GM21529 (cell line): Measurements from ENCODE around the gene PDE4DIP.
"Not testable (repeated sequence)": the region's sequence is repeated elsewhere in the genome, so short reads cannot be mapped to it uniquely, and the experiment has no call there.

Experiments used
- ATAC-seq: cut with Tn5 transposase; IDR thresholded peaks from one replicate; pipeline ENCODE4 v1.9.1; 2021; ENCODE audit not compliant: unreplicated experiment

PDE4DIP gene

DNA sequence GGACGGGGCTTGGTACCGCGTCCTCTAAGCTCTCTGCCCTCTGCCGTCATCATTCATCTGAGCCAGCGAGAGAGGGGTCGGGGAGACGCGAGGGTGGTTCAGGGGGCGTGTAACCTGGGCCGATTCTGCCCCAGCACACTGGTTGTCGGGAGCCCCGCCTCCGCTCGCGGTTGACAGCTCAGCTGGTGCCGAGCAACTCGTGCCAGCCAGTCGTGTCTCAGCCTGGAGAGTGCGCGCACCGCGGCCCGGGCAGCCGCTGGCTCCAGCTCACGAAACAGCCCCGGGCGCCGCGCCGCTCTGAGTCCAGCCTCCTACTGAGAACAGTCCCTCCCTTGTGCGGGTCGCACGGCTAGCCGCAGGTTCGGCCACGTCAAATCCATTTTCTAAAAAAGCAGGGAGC, at the start of gene PDE4DIP:
PDE4DIP (plus strand) TSS at position 209 of the 400 bp plus-strand sequence. CDS start 347 bp downstream, outside the sequence.
- not testable (repeated sequence) for ATAC-seq

DNA sequence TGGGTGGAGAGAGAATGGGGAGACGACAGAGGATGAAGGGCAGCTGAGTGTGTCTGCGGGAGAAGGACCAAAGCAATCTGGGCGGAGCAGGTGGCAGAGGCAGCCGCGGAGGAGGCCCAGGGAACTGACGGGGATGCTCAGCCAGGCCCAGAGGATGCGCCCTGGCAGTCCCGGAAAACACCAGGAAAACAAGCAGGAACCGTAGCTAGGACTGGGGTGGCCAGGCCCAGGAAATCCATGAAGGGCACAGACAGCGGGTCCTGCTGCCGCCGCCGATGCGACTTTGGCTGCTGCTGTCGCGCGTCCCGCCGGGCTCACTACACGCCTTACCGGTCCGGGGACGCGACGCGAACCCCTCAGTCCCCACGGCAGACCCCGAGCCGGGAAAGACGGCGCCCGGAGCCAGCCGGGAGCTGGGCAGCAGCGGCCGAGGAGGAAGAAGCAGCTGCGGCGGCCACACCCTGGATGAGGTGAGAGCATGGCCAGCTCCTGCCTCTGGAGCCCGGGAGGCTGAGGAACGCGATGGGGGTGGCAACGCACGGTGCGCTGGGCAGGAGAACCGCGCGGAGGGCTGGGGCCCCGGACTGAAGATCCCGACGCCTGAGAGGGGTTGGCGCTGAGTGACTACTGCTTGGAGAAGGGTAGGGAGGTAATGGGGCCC, 35.8 kb upstream of the PDE4DIP start:
- not testable (repeated sequence) for ATAC-seq

GRCh38 chr1:148808929-148809283, 35.3 kb upstream of the PDE4DIP start:
- not testable (repeated sequence) for ATAC-seq

DNA sequence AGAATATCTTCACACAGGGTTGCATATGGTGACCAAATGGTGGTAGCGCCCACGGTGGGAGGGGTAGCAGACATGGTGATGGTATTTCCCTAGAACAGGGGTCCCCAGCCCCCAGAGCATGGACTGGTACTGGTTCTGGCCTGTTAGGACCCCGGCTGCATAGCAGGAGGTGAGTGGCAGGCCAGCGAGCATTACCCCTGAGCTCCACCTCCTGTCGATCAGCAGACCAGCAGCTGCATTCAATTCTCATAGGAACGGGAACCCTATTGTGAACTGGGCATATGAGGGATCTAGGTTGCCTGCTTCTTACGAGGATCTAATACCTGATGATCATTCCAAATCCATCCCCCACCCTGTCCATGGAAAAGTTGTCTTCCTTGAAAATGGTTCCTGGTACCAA, 22.0 kb upstream of the PDE4DIP start:
- ATAC-seq, result not testable (repeated sequence)

DNA sequence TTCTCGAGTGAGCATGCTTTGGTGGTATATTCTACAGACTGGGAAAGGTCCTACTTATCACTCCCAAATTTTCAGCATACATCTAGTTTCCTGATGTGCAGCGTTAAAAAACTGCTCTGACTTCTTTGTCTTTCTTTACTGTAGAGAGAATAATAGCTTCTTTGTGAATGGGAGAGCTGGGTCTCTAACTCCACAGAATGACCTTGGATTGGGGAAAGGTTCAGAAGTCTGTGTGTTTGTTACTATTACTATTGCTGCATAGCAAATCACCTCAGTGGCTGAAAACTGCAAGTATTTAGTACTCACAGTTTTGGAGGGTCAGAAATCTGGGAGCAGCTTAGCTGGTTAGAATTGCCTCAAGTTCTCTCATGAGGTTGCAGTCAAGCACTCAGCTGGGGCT, 20.4 kb upstream of the PDE4DIP start:
- ATAC-seq, result not testable (repeated sequence)

GRCh38 chr1:148825029-148825428, 19.2 kb upstream of the PDE4DIP start:
- ATAC-seq, result not testable (repeated sequence)

GRCh38 chr1:148828531-148828930, 15.7 kb upstream of the PDE4DIP start:
- ATAC-seq, result not testable (repeated sequence)

GRCh38 chr1:148828962-148829361, 15.3 kb upstream of the PDE4DIP start:
- not testable (repeated sequence) for ATAC-seq

DNA sequence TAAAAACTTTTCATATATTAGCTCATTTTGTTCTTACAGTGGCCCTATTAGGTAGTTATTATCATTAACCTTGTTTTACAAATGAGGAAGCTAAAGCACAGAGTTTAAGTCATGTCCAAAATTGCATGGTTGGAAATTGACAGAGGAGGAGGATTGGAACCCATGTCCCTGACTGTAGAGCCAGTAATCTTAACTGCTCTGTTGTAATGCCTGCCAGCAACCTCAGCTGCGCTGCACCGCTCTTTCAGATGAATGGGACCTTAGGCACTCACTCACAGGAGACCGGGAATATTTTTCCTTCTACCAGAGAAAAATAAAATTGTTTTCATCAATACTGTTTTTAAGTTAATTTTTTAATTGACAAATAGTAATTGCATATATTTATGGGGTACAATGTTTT, 14.9 kb upstream of the PDE4DIP start:
- ATAC-seq, result not testable (repeated sequence)

GRCh38 chr1:148841262-148841661, 3.0 kb upstream of the PDE4DIP start:
- ATAC-seq, result not testable (repeated sequence)

- ATAC-seq, result not testable (repeated sequence)
These were observed 423 bp downstream of the PDE4DIP start for GRCh38 chr1:148844651-148845050.

GRCh38 chr1:148845068-148845467, 840 bp downstream of the PDE4DIP start:
- not testable (repeated sequence) for ATAC-seq

- ATAC-seq, result not testable (repeated sequence)
These were observed 6.1 kb downstream of the PDE4DIP start for GRCh38 chr1:148850347-148850746.

DNA sequence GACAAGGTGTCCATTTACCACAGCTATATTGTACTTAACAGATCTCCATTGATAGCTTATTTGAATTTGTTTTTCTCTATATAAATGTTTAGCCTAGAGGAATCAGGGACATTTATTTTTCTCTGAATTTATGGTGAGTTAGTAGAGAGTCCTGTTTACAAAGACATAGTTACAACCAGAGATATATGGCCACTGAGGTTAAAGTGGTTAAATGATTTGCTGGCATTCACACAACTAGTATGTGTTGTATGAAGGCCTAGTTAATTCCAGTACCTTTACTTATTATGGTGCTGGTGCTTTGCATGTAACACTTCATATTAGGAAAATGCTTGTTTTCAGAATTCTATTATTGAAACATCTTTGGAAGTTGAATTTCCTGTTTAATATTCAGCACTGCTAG, 6.6 kb downstream of the PDE4DIP start:
- not testable (repeated sequence) for ATAC-seq

GRCh38 chr1:148851684-148852083, 7.5 kb downstream of the PDE4DIP start:
- not testable (repeated sequence) for ATAC-seq

- ATAC-seq, result not testable (repeated sequence)
These were observed 9.1 kb downstream of the PDE4DIP start for GRCh38 chr1:148853363-148853762.

- not testable (repeated sequence) for ATAC-seq
These were observed 9.8 kb downstream of the PDE4DIP start for GRCh38 chr1:148854063-148854462.

DNA sequence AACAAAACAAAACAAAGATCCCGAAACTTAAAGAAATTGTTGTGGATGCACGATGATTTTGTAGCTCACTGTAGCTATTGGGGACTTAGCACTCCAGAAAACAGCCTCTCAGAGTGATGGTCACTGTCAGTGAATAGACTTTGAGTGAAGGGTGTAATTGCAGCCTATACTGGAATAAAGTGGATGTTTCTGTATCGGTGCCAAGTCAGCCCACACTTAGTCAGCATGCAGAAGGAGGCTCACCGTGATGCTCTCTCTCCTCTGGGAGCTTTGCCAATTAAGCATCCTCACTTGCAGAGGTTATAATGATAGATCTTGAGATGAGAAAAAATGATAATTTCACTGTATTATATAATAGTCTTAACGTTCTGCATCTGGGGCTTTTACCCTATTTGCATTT, 11.1 kb downstream of the PDE4DIP start:
- not testable (repeated sequence) for ATAC-seq

DNA sequence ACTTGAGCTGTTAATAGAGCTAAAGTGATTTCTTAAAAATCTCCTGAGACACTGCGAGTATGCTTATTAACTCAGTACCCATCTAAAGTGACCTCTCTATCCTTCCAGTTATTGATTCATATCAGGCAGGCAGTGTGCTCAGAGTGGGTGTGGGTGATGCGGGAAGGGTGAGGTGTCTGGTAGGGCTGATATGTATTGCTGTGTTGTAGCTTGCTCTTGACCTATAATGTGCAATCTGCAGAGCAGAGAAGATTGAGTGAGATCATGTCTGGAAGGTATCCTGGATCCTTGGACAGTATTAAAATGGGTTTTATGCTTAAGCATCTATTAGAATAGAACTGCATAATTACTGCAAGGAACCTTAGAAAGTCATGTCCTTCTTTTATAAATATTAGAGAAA, 15.8 kb downstream of the PDE4DIP start:
- not testable (repeated sequence) for ATAC-seq

DNA sequence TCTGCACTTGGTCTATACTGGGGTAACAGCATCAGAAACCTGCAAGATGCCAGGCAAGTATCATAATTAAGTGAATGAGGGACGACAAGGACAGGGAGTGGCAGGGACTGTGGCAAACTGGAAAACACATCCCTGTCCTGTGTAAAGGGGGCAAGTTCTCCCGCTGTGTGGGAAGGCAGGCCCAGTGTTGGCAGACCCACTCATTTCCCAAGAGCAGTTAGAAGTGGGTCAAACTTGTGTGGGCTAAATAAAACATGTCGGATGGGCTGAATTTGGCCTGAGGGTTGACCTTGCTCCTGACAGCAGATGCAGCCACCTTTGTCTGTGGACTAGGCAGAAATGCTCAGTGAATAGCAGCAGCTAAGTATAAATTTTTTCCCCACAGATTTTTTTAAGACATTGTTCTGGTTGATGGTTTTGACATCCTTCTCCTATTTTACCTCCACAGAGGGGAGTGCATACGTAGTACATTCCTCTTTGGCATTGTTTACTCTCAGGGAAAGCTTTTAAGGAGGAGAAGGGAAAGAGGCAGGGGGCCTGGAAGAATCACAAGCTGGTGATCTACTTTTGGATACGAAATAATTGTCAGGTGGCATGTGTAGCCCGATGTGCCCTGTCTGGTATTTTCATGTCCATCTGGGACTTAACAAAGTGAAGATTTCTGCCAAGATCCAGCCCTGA, 16.5 kb downstream of the PDE4DIP start:
- not testable (repeated sequence) for ATAC-seq

GRCh38 chr1:148862590-148862989, 18.4 kb downstream of the PDE4DIP start:
- ATAC-seq, result not testable (repeated sequence)

GRCh38 chr1:148868924-148869633, 24.9 kb downstream of the PDE4DIP start:
- not testable (repeated sequence) for ATAC-seq
